ENCODE measurements around the gene RARB.

The RARB gene

DNA sequence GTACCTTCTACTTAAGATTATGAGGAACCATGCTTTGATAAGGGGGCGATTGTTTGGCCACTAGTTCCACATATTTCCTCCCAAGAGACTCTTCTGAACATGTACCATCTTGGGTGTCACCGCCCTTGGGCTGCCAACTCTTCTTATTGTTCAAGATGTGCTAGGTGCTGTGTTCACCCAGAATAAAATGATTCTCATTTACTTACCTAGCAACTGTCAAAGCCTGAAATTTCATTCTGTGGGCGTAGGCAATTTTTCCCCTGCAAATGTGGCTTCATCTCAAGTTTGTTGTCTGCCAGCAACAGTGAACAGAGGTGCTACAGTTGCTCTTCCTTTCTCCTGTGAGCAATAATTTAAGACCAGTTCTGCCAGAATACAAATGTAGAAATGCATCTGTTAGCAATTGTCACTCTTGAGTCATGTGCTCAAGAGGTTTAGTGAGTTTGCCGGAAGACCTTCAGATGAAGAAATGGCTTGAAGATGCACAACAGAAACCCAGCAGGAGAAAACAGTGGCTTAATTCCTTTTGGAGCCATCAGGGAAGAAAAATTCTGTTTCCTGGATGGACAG is 41.3 kb upstream of the RARB start:
- Histone ChIP-seq H3K27ac (ENCODE audit: low read depth, low read length, poor library complexity, severe bottlenecking) (no peak overlapping the region), H3F3A (ENCODE audit: insufficient read depth, low read length) (no peaks in the 10 kb centered on the region), H3K4me1 (ENCODE audit: insufficient read depth, low read length, severe bottlenecking) (no peaks in the 10 kb centered on the region), H2AFZ (ENCODE audit: low read length) (no peak overlapping the region), H3K4me3 (ENCODE audit: low read depth, low read length, poor library complexity, severe bottlenecking) (no peak overlapping the region), H3K9me2 (ENCODE audit: low read depth, low read length) (no peaks in the 10 kb centered on the region), H3K9me3 (ENCODE audit: low read length) (no peaks in the 10 kb centered on the region), H3K9ac (ENCODE audit: low read length) (no peak overlapping the region), H3K36me3 (ENCODE audit: insufficient read depth, low read length) (no peaks in the 10 kb centered on the region), H3K4me2 (ENCODE audit: low read length) (no peak overlapping the region), H4K20me1 (ENCODE audit: insufficient read depth, low read length) (no peaks in the 10 kb centered on the region), H3K79me2 (ENCODE audit: insufficient read depth, low read length) (no peaks in the 10 kb centered on the region), H3K27me3 (ENCODE audit: insufficient read depth, low read length) (no peaks in the 10 kb centered on the region)
- TF ChIP-seq, protein P1, sequence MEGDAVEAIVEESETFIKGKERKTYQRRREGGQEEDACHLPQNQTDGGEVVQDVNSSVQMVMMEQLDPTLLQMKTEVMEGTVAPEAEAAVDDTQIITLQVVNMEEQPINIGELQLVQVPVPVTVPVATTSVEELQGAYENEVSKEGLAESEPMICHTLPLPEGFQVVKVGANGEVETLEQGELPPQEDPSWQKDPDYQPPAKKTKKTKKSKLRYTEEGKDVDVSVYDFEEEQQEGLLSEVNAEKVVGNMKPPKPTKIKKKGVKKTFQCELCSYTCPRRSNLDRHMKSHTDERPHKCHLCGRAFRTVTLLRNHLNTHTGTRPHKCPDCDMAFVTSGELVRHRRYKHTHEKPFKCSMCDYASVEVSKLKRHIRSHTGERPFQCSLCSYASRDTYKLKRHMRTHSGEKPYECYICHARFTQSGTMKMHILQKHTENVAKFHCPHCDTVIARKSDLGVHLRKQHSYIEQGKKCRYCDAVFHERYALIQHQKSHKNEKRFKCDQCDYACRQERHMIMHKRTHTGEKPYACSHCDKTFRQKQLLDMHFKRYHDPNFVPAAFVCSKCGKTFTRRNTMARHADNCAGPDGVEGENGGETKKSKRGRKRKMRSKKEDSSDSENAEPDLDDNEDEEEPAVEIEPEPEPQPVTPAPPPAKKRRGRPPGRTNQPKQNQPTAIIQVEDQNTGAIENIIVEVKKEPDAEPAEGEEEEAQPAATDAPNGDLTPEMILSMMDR (IDR thresholded peaks at IDR 0.05; ENCODE audit: low read length) = no peak
- no peak for TF ChIP-seq EZH2 (IDR thresholded peaks at IDR 0.05; ENCODE audit: borderline replicate concordance, low read length)

GRCh38 chr3:25390605-25391004 is 37.5 kb upstream of the RARB start:
- Histone ChIP-seq H3K9me2 (ENCODE audit: low read depth, low read length) (no peaks in the 10 kb centered on the region), H2AFZ (ENCODE audit: low read length) (no peak overlapping the region), H3F3A (ENCODE audit: insufficient read depth, low read length) (no peaks in the 10 kb centered on the region), H3K27me3 (ENCODE audit: insufficient read depth, low read length) (no peaks in the 10 kb centered on the region), H3K4me2 (ENCODE audit: low read length) (no peak overlapping the region), H3K36me3 (ENCODE audit: insufficient read depth, low read length) (no peaks in the 10 kb centered on the region), H3K27ac (ENCODE audit: low read depth, low read length, poor library complexity, severe bottlenecking) (no peak overlapping the region), H3K9me3 (ENCODE audit: low read length) (no peaks in the 10 kb centered on the region), H4K20me1 (ENCODE audit: insufficient read depth, low read length) (no peaks in the 10 kb centered on the region), H3K9ac (ENCODE audit: low read length) (no peak overlapping the region), H3K4me3 (ENCODE audit: low read depth, low read length, poor library complexity, severe bottlenecking) (no peak overlapping the region), H3K4me1 (ENCODE audit: insufficient read depth, low read length, severe bottlenecking) (no peaks in the 10 kb centered on the region), H3K79me2 (ENCODE audit: insufficient read depth, low read length) (no peaks in the 10 kb centered on the region)
- no peak for TF ChIP-seq EZH2 (IDR thresholded peaks at IDR 0.05; ENCODE audit: borderline replicate concordance, low read length)
- TF ChIP-seq, protein P1 (IDR thresholded peaks at IDR 0.05; ENCODE audit: low read length) = no peak

- no peaks in the 10 kb centered on the region for H3K79me2 ChIP-seq (ENCODE audit: insufficient read depth, low read length)
- H4K20me1 ChIP-seq (ENCODE audit: insufficient read depth, low read length) = no peaks in the 10 kb centered on the region
- no peaks in the 10 kb centered on the region for H3K4me1 ChIP-seq (ENCODE audit: insufficient read depth, low read length, severe bottlenecking)
- H3K27me3 ChIP-seq (ENCODE audit: insufficient read depth, low read length) = no peaks in the 10 kb centered on the region
- H3K9me3 ChIP-seq (ENCODE audit: low read length) = no peaks in the 10 kb centered on the region
- no peaks in the 10 kb centered on the region for H3F3A ChIP-seq (ENCODE audit: insufficient read depth, low read length)
- H2AFZ ChIP-seq (ENCODE audit: low read length) = no peak overlapping the region
- no peaks in the 10 kb centered on the region for H3K9me2 ChIP-seq (ENCODE audit: low read depth, low read length)
- H3K27ac ChIP-seq (ENCODE audit: low read depth, low read length, poor library complexity, severe bottlenecking) = no peak overlapping the region
- TF ChIP-seq EZH2 (IDR thresholded peaks at IDR 0.05; ENCODE audit: borderline replicate concordance, low read length) = no peak
- TF ChIP-seq, protein P1 (IDR thresholded peaks at IDR 0.05; ENCODE audit: low read length) = no peak
- no peak overlapping the region for H3K4me3 ChIP-seq (ENCODE audit: low read depth, low read length, poor library complexity, severe bottlenecking)
- no peak overlapping the region for H3K4me2 ChIP-seq (ENCODE audit: low read length)
- H3K9ac ChIP-seq (ENCODE audit: low read length) = no peak overlapping the region
- no peaks in the 10 kb centered on the region for H3K36me3 ChIP-seq (ENCODE audit: insufficient read depth, low read length)
Measured at GRCh38 chr3:25396251-25396650, 31.8 kb upstream of the RARB start.
